NCI-H2081 (cell line): Measurements from ENCODE around the gene ZNF726.
"Not testable (repeated sequence)": the region's sequence is repeated elsewhere in the genome, so short reads cannot be mapped to it uniquely, and the experiment has no call there.

Experiments used
- DNase-seq, 2 experiments: peaks; one replicate each; lab custom pipeline; 2025; lab: John Stamatoyannopoulos, UW

Gene ZNF726

DNA sequence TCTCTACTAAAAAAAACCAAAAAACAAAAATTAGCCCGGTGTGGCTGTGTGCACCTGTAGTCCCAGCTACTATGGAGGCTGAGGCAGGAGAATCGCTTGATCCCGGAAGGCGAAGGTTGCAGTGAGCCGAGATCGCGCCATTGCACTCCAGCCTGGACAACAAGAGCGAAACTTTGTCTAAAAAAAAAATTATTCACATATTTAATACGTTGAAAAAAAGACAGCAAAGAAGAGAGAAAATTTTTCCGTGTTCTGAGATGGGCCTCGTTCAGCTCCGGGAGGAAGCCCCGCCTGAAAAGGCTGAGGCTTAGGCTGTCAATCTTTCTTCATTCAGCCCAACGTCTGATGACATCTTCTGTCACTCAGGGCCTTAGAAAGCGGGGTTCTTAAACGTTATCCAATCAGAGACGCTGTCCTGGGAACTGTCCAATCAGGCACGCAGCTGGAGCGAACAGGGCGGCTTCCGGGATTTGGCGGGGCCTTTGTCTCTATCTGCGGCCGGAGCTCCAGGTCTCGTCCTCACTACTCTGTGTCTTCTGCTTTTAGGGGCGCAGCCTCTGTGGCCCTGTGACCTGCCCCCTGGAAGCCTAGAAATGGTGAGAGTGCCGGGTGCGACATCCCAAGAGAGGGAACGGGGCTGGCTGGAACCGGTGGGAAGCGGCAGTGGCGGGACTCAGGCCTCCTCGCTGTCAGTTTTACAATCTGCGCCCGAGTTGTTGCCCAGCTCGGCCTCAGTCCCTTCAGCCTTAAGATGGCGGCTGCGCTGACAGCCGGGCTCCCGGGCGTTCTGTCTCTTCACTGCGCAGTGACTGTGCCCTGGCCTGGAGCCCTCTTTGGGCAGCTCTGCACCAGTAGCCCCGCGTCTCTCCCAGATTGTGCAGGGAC lies at the start of gene ZNF726:
Gene ZNF726 (plus strand): TSS at position 485 of the 885 bp plus-strand sequence. CDS start 109 bp downstream, at position 594.
- DNase-seq: peak; percentile 85 to 92

DNA sequence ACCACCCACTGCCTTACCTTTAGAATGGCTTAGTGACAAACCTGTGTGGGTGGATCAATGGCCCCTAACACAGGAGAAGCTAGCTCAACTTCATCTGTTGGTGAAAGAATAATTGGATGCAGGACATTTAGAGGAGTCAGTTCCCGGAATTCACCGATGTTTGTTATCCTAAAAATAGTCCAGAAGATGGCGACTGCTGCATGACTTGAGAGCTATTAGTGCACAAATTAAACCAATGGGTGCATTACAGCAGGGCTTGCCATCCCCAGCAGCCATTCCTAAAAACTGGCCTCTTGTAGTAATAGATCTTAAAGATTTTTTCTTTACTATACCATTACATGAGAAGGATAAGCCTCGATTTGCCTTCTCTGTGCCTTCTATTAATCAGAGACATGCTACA lies 46.8 kb upstream of the ZNF726 start:
- DNase-seq: no peak

DNA sequence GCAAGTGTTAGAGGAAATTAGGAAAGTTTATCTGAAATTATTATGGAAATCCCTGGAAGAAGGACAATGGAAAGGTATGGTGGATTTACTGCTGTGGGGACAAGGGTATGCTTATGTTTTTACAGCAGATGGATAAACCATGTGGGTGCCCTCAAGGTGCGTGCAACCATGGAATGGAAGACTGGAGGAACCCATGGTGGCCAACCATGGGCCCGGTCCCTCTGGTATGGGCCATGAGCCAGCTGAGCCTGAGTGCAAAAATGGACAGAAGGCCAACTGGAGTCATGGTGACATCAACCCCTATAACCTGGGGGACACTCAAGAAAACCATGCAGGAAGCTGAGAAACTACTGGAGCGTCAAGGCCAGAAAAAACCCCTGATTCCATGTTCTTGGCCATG lies 46.1 kb upstream of the ZNF726 start:
- DNase-seq: no peak

DNA sequence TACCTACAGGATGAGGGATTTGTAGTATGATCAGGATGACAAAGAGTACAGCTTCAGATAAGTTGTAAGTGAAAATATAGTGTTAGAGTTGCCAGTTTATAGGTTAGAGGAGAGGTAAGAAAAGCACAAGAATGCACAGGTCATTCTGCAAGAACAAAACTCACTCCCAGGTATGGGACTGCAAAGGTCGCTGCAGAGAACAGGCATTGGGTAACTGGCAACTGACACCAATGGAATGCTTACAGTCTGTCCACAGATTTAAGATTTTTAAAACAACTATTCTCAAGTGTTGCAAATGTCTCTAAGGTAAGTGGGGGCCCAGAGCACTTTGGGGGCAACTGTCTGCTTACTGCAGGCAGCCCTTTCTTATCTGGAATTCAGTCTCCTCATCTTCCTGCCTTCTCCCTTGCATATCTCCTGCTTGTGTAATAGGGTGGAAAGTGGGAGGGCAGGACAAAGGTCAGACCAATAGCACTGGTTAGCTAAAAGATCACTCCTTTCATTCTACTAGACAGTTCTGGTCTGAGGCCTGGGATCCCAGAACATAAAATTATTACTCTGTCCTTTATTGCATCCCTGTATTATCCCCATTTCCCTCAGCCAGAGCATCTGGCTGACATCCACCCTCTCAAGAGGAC lies 42.3 kb upstream of the ZNF726 start:
- DNase-seq: no peak

DNA sequence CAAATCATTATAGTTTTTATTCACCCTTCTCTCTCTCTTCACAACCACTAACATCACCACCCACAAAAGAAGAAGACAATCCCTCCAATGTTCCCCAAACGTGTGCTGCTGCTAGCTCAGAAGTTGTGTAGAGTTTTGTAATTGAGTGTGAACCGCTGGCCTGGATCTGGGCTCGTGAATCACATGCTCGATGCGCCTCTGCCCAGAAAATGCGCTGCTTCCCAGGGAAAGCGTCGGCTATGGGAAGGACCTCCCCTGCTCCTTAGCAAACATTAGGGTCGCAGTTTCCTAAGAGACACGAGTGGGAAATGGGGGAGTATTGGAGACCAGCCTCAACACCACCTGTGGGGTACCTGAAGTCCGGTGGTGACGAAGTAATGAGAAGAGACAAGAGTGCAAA lies 38.4 kb upstream of the ZNF726 start:
- DNase-seq: no peak

DNA sequence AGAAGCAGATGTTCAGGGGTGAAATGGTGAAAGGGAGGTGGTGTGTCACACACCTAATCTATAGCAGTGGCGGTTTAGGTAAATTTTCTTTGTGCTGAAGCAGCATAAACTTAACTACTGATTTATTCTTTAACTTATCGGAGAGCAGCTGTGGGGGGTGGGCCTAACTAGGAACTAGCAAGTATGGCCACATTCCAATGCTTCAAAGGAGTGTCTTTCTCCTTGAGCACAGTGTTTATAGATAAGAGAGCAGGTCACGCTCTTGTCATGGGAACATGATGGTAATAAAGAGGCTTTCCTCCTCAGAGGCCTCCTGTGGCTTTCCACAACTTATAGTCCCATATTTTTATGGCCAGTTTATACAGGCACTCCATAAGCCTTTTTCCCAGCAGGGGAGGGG lies 37.9 kb upstream of the ZNF726 start:
- DNase-seq: not testable (repeated sequence)

DNA sequence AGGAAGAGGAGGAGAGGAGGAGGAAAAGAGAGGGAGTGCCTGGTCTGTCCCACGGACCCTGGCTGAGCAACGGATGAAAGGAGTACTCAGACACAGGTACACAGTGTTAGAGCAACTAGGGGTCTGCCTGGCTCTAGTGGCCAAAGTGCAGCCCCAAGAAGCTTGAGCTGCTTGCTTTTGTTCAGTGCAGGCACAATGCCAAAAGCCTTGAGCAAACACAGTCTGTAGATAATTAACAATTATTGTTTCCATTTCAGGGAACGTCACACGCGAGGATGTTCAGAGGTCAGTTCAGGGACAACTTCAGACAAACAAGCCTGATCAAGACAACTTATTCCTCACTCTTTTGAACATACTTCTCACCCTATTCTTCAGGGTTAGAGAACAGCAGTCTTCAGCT lies 32.2 kb upstream of the ZNF726 start:
- no peak for DNase-seq

DNA sequence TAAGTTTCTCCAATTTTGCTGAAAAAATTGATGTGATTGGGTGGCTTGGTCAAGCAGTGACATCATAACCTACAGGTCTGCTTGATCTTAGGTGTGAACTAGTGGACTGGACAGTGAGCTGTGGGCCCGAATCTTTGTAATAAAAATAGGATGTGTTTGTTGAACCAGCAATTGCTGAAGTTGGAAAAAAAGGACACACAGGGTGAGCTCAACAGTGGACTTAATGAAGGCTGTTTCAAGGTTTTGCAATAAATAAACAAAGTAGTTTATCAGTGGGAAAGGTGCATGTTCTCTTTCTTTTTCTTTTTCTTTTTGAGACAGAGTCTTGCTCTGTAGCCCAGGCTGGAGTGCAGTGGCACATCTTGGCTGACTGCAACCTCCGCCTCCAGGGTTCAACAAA lies 30.3 kb upstream of the ZNF726 start:
- no peak for DNase-seq

DNA sequence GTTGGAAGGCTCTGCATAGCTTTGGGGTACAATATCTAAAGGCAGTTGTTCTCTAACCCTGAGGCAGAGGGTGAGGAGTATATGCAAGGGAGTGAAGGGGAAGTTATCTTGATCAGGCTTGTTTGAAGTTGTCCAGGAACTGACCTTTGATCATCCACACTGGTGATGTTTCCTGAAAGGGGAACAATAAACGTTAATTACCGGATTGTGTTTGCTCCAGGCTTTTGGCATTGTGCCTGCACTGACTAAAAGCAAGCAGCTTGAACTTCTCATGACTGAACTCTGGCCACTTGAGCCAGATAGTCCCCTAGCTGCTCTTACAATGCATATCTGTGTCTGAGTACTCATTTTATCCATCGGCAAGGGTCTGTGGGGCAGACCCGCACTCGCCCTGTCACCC lies 27.0 kb upstream of the ZNF726 start:
- no peak for DNase-seq

DNA sequence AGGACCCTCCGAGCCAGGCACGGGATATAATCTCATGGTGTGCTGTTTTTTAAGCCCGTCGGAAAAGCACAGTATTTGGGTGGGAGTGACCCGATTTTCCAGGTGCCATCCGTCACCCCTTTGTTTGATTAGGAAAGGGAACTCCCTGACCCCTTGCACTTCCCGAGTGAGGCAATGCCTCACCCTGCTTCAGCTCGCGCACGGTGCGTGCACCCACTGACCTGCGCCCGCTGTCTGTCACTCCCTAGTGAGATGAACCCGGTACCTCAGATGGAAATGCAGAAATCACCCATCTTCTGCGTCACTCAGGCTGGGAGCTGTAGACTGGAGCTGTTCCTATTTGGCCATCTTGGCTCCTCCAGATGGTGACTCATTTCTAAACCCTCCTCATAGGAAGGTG lies 18.6 kb upstream of the ZNF726 start:
- DNase-seq: not testable (repeated sequence)

DNA sequence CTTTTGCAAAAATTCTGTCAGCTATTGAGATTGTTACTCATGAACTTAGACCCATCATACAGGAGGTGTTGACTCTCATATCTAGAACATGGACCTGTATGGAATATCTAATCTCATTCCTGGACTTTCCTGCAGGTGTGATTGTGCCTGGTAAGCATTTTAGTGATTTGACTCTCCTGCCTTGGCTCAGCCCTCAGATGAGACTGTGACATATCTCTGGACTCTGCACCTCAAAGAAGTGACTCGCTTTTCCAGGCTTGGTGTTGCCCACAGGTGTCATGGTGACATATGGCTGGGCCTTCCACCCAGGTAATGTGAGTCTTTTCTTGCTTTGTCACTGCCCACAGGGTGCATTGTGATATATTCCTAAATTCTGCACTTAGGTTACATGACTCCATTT lies 17.8 kb upstream of the ZNF726 start:
- no peak for DNase-seq

DNA sequence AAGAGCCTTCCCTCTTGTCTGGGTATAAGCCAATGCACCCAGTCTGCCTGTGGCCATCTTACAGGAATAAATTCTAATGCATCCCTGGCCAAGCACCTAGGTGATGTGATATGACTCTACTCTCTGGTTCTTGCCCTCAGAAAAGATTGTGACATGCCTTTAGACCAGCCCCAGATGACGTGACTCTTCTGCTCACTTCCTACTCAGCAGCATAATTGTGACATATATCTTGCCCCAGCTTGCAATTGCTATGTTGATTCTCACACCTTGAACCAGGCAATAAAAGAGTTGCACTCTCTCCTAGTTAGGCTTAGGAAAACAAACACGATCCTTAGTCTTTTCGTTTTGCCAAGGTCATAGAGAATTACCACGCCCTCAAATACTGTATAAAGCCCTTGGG lies 13.3 kb upstream of the ZNF726 start:
- no peak for DNase-seq

DNA sequence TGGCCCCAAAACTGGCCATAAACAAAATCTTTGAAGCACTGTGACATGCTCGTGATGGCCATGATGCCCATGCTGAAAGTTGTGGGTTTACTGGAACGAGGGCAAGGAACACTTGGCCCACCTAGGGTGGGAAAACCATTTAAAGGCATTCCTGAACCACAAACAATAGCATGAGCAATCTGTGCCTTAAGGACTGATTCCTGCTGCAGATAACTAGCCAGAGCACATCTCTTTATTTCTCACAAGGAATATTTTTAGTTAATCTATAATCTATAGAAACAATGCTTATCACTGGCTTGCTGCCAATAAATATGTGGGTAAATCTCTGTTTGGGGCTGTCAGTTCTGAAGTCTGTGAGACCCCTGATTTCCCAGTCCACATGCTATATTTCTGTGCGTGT lies 10.3 kb upstream of the ZNF726 start:
- no peak for DNase-seq

DNA sequence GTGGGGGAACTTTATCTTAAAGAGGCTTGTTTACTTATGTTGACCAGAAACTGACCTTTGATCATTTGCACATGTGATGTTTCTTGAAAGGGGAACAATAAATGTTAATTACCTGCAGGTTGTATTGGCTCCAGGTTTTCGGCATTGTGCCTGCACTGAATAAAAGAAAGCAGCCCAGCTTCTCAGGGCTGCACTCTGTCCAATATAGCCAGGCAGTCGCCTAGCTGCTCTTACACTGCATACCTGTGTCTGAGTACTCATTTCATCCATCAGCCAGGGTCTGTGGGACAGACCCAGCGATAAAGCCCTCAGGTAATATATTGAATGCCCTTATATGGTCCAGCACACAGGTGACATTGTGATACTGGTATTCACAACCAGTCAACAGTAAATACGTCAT lies 8.9 kb upstream of the ZNF726 start:
- DNase-seq: no peak

DNA sequence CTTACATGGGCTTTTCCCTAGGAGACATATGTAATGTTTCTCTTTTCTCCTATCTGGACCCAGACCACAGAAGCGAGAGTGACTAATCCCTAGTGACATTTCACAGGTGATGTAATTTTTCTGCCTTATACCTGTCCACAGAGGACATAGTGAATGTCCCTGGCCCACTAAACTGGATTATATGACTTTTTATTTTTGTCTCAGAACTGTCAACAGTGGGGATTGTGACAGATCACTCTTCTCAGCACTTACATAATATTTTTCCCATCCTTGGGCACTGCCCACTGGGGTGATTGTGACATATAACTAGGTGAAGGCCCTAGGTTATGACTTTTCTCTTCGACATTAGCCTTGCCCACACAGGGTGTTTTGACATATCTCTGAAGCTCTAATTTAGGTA lies 7.9 kb upstream of the ZNF726 start:
- no peak for DNase-seq

DNA sequence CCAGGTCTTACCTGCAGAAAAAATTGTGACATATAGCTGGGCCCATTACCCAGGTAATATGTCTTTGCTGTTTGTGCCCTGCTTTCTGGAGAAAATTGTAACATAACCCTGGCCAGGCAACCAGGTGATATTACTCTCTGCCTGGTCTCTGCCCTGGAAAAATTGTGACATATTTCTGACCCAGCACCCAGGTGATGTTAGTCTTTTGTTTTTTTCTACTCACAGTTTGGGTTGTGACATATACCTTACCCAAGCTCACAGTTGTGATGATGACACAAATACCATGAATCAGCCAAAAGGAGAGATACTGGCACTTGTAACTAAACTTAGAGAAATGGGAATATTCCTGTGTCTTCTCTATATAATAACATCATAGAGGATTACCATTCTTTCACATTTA lies 6.5 kb upstream of the ZNF726 start:
- DNase-seq: no peak

DNA sequence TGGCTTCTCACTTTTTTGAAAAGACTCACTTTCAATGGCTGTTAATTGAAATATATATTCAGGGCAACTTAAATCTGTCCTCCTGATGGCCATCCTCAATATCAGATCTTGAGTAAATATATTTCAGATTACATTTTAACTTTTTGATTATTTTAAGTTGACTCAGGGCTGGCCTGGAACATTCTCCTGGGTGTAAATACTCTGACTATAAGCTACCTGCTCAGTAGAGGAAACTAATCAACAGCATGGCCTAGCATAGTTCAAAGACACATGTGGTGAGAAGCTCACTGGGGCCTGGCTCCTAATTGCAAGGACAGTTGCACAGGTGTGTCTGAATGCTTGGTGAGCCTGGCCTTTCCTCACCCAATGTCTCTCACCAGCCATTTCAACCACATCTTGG lies 5.5 kb upstream of the ZNF726 start:
- no peak for DNase-seq

DNA sequence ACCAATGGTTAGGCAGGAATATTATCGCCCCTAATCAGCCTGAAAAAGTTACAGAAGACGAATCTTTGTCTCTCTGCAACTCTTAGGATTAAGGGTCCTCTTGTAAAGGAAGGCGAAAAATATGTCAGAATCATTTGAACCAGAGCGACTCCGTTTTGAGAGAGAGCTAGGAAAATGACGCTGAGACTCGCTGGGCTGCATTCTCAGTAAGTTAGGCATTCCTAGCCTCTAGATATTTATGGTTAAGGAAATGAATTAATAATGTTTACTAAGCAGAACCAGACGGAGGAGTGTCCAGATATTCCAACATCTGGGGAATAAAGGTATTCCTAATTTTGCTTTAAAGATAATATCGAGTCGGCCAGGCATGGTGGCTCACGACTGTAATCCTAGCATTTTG lies 755 bp upstream of the ZNF726 start:
- no peak for DNase-seq

DNA sequence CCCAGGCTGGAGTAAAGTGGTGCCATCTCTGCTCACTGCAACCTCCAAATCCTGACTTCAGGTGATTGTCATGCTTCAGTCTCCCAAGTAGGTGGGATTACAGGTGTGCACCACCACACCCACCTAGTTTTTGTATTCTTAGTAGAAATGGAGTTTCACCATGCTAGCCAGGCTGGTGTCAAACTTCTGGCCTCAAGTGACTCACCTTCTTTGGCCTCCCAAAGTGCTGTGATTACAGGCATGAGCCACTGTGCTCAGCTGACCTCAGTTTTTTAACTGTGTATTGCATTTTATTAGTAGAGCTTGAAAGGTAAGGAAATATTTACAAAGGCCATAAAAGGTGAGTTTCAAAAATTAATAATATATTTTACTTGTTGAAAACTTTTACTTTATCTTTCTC lies 2.3 kb downstream of the ZNF726 start:
- no peak for DNase-seq

DNA sequence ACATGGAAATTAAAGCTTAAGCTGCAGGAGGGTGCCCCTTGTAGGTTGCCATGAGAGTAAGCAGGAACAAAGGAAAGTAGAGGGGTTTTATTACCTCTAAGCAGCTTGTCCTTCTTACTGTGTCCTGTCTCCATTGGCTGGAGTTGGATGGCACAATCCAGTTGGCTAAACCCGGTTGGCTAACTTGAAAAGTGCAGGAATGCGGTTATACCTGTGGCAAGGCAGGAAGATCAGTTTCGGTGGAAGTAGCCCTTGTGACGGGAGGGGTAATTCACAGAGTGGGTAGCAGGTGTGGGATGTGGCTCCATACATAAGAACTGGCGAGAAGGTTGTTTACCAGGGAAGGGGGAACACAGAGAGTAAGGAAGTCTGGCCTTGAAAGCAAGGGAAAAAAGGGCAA lies 3.2 kb downstream of the ZNF726 start:
- DNase-seq: no peak

DNA sequence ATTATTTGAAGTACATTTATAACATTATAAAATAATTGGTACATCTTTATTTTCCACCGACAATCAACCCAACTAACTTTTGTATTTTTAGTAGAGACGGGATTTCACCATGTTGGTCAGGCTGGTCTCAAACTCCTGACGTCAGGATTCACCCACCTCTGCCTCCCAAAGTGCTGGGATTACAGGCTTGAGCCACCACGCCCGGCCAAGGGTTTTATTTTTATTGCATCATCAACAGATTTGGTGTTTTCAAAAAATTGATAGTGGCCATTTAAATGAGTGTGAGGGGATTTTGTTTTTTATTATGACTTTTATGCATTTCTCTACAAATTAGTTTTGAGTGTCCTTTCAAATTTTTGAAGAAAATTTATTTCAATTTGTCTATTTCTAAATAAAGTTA lies 10.6 kb downstream of the ZNF726 start:
- no peak for DNase-seq

DNA sequence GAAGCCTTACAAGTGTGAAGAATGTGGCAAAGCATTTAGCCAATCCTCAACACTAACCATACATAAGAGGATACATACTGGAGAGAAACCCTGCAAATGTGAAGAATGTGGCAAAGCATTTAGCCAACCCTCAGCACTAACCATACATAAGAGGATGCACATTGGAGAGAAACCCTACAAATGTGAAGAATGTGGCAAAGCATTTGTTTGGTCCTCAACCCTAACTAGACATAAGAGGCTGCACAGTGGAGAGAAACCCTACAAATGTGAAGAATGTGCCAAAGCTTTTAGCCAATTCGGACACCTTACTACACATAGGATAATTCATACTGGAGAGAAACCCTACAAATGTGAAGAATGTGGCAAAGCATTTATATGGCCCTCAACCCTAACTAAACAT lies 18.2 kb downstream of the ZNF726 start:
- no peak for DNase-seq

DNA sequence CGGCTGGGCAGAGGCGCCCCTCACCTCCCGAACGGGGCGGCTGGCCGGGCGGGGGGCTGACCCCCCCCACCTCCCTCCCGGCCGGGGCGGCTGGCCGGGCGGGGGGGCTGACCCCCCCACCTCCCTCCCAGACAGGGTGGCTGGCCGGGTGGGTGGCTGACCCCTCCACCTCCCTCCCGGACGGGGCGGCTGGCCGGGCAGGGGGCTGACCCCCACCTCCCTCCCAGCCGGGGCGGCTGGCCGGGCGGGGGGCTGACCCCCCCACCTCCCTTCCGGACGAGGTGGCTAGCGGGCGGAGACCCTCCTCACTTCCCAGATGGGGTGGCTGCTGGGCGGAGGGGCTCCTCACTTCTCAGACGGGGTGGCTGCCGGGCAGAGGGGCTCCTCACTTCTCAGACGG lies 22.3 kb downstream of the ZNF726 start:
- DNase-seq: not testable (repeated sequence)

DNA sequence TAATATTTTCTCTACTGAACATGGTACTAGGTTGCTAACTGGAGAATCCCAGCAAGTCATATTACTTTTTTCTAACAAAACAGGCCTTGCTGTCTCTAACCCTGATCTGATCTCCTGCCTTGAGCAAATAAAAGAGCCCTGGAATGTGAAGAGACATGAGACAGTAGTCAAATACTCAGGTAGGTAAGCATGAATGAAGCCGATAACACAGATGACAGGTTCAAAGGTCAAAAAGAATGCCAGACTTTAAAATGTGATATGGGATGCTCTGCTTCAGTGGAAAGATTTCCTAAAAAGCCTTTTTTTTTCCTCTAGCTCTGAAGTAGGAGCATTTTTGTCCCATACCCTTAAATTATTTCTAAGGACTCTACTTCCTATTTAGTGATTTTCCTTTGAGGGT lies 28.7 kb downstream of the ZNF726 start:
- DNase-seq: no peak
